Measurements from ENCODE around the gene TMEM214. TPM values are rescaled to one million over a fixed set of nuclear protein-coding genes. Genes with fewer than 3 reads are reported as not detected.

TMEM214 gene
- total RNA-seq, 1 donor from 2014 or later, result 68.0 TPM

DNA sequence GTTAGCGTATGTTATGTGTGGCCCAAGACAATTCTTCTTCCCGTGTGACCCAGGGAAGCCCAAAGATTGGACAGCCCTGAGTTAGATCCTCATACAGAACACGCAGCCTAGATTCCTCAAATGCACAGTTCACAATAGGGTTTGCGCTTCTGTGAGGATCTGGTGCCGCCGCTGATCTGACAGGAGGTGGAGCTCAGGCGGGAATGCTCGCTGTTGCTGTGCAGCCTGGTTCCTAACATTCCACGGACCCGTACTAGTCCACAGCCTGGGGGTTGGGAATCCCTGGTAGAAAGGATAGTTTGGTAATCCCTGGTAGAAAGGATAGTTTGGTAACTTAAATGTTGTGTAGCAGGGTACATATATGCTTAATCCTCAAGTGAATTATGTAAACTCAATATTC is 35.4 kb upstream of the TMEM214 start:
- TF ChIP-seq, protein P1, sequence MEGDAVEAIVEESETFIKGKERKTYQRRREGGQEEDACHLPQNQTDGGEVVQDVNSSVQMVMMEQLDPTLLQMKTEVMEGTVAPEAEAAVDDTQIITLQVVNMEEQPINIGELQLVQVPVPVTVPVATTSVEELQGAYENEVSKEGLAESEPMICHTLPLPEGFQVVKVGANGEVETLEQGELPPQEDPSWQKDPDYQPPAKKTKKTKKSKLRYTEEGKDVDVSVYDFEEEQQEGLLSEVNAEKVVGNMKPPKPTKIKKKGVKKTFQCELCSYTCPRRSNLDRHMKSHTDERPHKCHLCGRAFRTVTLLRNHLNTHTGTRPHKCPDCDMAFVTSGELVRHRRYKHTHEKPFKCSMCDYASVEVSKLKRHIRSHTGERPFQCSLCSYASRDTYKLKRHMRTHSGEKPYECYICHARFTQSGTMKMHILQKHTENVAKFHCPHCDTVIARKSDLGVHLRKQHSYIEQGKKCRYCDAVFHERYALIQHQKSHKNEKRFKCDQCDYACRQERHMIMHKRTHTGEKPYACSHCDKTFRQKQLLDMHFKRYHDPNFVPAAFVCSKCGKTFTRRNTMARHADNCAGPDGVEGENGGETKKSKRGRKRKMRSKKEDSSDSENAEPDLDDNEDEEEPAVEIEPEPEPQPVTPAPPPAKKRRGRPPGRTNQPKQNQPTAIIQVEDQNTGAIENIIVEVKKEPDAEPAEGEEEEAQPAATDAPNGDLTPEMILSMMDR (IDR thresholded peaks at IDR 0.05), result no peak
- DNase-seq (no peak), ATAC-seq (no peak)
- Histone ChIP-seq H3K4me1 (no peaks in the 10 kb centered on the region), H3K9me3 (no peaks in the 10 kb centered on the region), H3K4me3 (no peak overlapping the region), H3K27ac (no peak overlapping the region), H3K36me3 (no peaks in the 10 kb centered on the region), H3K27me3 (no peaks in the 10 kb centered on the region)
- intact Hi-C loops (cut with DNase I), result no loop called here

DNA sequence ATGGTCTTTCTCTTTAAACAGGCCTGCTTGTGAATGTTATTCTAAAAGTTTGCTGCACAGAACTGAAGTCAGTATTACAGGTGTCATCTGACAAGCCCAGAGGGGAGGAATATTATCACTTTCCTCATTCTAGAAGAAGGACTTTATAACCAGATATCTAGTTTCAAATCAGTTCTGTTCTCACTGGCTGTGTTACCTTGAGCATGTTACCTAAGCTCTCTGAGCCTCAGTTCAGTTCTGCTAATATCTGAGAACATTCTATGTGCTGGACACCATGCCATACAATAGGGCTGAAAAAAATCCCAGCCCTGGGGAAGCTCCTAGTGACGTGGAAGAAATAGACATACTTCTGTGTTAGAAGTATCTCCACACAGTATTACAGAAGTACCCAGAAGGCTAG is 34.4 kb upstream of the TMEM214 start:
- Histone ChIP-seq H3K4me3 (no peak overlapping the region), H3K27me3 (no peaks in the 10 kb centered on the region), H3K27ac (no peak overlapping the region), H3K9me3 (no peaks in the 10 kb centered on the region), H3K36me3 (no peaks in the 10 kb centered on the region), H3K4me1 (no peaks in the 10 kb centered on the region)
- intact Hi-C loops (cut with DNase I), result no loop called here
- no peak for ATAC-seq
- TF ChIP-seq, protein P1 (IDR thresholded peaks at IDR 0.05), result no peak
- DNase-seq, result no peak

DNA sequence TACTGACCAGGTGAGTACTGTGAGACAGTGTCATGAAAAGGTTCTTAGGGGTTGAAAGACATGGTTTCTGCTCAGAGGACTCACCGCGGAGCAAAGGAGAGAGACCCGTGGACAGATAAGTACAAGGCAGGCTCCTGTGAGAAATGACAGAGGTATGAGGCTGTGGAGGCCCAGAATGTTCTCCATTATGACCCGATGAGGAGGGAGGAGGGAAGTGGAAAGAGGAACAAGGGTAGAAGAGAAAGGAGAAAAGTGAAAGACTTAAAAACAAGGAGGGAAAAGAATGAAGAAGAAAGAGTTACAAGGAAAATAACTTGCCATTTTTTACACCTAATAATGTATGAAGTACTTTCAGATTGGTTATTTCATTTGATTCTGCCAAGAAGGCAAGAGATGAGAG is 32.5 kb upstream of the TMEM214 start:
- Histone ChIP-seq H3K36me3 (no peaks in the 10 kb centered on the region), H3K27ac (no peak overlapping the region), H3K4me3 (no peak overlapping the region), H3K9me3 (no peaks in the 10 kb centered on the region), H3K4me1 (peaks cover 3% of the 10 kb centered on the region), H3K27me3 (no peaks in the 10 kb centered on the region)
- TF ChIP-seq, protein P1 (IDR thresholded peaks at IDR 0.05), result no peak
- intact Hi-C loops (cut with DNase I), result no loop called here
- DNase-seq (no peak), ATAC-seq (peak; percentile 48)

DNA sequence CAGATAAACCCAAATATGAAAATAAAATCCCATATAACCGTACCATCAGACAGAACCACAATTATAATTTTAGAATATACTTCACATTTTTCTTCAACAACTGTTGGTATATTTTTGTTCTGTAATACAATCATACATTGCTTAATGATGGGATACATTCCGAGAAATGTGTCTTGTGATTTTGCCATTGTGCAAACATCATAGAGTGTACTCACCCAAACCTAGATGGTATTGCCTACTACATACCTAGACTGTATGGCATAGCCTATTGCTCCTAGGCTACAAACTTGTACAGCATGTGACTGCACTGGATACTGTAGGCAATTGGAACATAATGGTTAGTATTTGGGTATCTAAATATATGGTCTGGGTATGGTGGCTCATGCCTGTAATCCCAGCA is 31.8 kb upstream of the TMEM214 start:
- no peaks in the 10 kb centered on the region for H3K36me3 ChIP-seq
- ATAC-seq (no peak), DNase-seq (no peak)
- TF ChIP-seq, protein P1 (IDR thresholded peaks at IDR 0.05), result no peak
- H3K4me1 ChIP-seq, result peaks cover 3% of the 10 kb centered on the region
- no peak overlapping the region for H3K27ac ChIP-seq
- no peak overlapping the region for H3K4me3 ChIP-seq
- H3K9me3 ChIP-seq, result no peaks in the 10 kb centered on the region
- intact Hi-C loops (cut with DNase I), result no loop called here
- H3K27me3 ChIP-seq, result no peaks in the 10 kb centered on the region

DNA sequence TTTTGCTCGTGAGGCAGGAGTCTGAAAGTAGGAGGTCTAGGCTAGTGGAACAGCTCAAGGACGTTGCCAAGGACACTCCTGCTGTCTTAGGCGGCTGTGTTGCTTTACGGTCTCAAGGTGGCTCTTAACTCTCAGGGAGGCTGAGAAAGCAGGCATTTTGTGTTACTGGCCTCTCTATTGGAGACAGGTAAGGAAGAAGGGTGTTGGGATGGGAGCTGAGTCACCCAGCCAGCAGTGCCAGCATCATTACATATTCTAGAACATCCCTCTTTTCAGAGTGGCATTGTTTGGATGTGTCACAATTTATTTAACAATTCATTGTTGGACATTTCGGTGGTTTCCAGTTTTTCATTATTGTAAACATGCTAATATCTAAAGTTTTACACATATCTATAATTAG is 30.8 kb upstream of the TMEM214 start:
- H3K9me3 ChIP-seq, result no peaks in the 10 kb centered on the region
- intact Hi-C loops (cut with DNase I), result no loop called here
- no peak for DNase-seq

More for the DNA sequence above, 30.8 kb upstream of the TMEM214 start:
- Histone ChIP-seq H3K4me1 (peaks cover 3% of the 10 kb centered on the region), H3K27me3 (no peaks in the 10 kb centered on the region), H3K27ac (no peak overlapping the region), H3K36me3 (no peaks in the 10 kb centered on the region), H3K4me3 (no peak overlapping the region)
- ATAC-seq, result no peak
- TF ChIP-seq, protein P1 (IDR thresholded peaks at IDR 0.05), result no peak

Measured in upper lobe of right lung (tissue), 1 donor.